Ishikawa (cell line): ENCODE results near the gene HLCS.

Source experiments
- CREB1 ChIP-seq: IDR thresholded peaks from 2 replicates; pipeline ENCODE4 v1.6.1; 2012; ENCODE audit warnings: low read depth
- EP300 ChIP-seq: IDR thresholded peaks from 2 replicates; pipeline ENCODE4 v1.6.1; 2012; ENCODE audit warnings: borderline replicate concordance
- FOXM1 ChIP-seq: IDR thresholded peaks from 2 replicates; pipeline ENCODE4 v1.6.1; 2012; ENCODE audit warnings: low read depth, borderline replicate concordance
- MAX ChIP-seq: IDR thresholded peaks from 2 replicates; pipeline ENCODE4 v1.6.1; 2012
- NFIC ChIP-seq: IDR thresholded peaks from 2 replicates; pipeline ENCODE4 v1.6.1; 2012
- RAD21 ChIP-seq: IDR thresholded peaks from 2 replicates; pipeline ENCODE4 v1.6.1; 2012; ENCODE audit warnings: low read depth
- REST ChIP-seq: IDR thresholded peaks from 2 replicates; pipeline ENCODE4 v1.6.1; 2012; ENCODE audit warnings: low read depth, mild to moderate bottlenecking
- TAF1 ChIP-seq: IDR thresholded peaks from 2 replicates; pipeline ENCODE4 v1.6.1; 2012; ENCODE audit warnings: low read depth, mild to moderate bottlenecking
- TCF12 ChIP-seq: IDR thresholded peaks from 2 replicates; pipeline ENCODE4 v1.6.1; 2012; ENCODE audit warnings: low read depth
- USF1 ChIP-seq: IDR thresholded peaks from 2 replicates; pipeline ENCODE4 v1.6.1; 2012
- YY1 ChIP-seq: IDR thresholded peaks from 2 replicates; pipeline ENCODE4 v1.6.1; 2012; ENCODE audit warnings: low read depth
- ZBTB7A ChIP-seq: IDR thresholded peaks from 2 replicates; pipeline ENCODE4 v1.6.1; 2012; ENCODE audit warnings: low read depth

The HLCS gene

GRCh38 chr21:36702622-36702968, 263.9 kb downstream of the HLCS start:
- TF ChIP-seq YY1 (no peak), TAF1 (no peak), TCF12 (no peak), MAX (no peak), USF1 (no peak), NFIC (no peak), RAD21 (no peak), REST (no peak), FOXM1 (no peak), CREB1 (no peak), EP300 (no peak), ZBTB7A (no peak)

GRCh38 chr21:36701756-36702621, 264.5 kb downstream of the HLCS start:
- no peak for TF ChIP-seq ZBTB7A
- no peak for TF ChIP-seq EP300
- TF ChIP-seq CREB1: no peak
- TF ChIP-seq TCF12: no peak

- TF ChIP-seq CREB1 (no peak), TCF12 (no peak)
Measured at GRCh38 chr21:36700971-36701755, 265.3 kb downstream of the HLCS start.
